NCI-H748 (cell line): ENCODE measurements around the gene GLB1L.
A peak's percentile ranks its signal among the peaks of the same experiment; 100 is the strongest.
"Not testable (repeated sequence)": the region's sequence is repeated elsewhere in the genome, so short reads cannot be mapped to it uniquely, and the experiment has no call there.

Source experiments
- DNase-seq: peaks from one replicate; lab custom pipeline; 2025; ENCODE audit not compliant: unreplicated experiment; lab: John Stamatoyannopoulos, UW

The GLB1L gene

GRCh38 chr2:219281588-219281987 lies 36.3 kb upstream of the GLB1L start:
- no peak for DNase-seq

- no peak for DNase-seq
Observed at GRCh38 chr2:219280651-219281050, 35.4 kb upstream of the GLB1L start.

DNA sequence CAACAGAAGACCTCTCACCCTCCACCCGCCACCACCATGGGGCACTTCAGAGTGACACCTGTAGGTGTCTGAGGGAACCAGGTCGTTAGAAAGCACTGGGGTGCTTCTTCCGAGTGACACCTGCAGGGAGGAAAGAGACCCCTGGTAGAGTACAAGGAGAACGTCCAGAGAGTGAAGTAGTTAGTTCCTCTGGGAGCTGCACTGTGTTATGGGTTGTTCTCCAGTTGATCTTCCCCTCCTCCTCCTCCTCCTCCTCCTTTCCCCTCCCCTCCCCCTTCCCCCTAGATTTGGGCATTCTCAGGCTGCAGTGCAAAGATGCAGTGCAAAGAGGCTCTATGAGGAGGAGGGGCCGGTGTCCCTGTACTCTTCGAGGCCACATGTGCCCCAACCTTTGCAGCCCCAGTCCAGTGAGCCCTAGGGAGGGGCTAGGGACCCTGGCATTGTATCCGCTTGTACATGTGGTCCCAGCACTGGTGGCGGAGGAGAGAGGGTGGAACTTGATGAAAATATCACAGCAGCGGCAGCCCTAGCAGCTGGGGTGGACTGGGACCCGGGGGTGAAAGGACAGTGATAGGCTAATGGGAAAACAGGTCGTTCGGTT lies 34.8 kb upstream of the GLB1L start:
- no peak for DNase-seq

DNA sequence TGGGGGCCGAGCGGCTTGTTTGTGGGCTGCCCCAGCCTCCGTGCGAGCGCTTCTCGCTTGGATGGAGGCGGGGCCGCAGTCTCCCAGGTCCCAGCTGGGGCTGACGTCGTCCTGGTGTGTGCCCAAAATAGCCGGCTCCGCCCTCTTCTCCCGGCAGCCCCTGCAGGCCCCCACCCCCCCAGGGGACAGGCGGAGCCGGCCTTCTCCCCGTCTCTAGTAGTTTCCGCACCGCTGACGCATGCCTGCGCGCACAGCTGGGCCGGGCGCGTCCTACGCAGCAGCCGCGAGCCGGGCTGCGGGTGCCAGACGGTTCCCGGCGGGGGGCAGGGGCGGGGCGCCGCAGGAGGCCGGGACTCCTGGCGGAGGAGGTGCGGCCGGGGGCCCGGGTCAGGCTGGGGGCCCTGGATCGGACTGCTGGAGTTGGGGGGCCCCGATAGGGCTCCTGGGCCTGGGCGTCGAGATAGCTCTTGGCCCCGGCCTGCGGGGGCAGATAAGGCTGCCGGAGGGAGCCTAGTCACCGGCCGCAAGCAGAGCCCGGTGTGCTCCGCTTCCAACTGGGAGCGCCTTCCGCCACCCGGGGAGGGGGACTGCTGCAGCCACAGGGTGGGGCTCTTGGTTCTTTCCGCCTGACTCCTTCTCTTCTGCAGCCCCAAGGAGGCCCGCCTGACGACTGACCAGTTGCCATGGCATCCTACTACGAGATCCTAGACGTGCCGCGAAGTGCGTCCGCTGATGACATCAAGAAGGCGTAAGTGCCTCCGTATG lies 34.1 kb upstream of the GLB1L start, which contains the start of gene DNAJB2:
Gene DNAJB2 (plus strand): TSS at position 216 of the 765 bp plus-strand sequence. CDS start 468 bp downstream, at position 684.
- peak; percentile 97 for DNase-seq

DNA sequence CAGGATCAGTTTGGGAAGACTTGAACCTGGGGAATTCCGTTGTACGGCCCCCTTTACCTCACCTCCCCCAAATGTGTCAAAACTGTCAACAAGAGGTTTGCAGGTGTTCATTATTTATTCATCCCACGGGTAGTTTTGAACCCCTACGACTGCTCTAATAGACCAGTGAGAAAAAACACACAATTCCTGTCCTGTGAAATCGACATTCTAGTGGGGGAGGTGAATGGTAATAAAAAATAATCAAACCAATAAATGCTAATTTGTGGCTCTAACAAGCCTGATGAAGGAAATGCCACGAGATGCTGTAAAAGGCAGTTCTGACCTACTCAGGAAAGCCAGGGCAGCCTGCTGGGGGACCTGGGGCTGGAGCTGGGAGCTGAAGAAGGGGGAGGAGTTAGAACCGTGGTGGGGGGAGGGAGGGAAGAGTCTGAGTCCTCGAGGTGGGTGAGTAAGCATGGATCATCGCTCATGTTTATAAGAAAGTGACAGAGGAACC lies 33.5 kb upstream of the GLB1L start:
- DNase-seq, result no peak

GRCh38 chr2:219277703-219278654 lies 32.7 kb upstream of the GLB1L start:
- peak; percentile 74 for DNase-seq

DNA sequence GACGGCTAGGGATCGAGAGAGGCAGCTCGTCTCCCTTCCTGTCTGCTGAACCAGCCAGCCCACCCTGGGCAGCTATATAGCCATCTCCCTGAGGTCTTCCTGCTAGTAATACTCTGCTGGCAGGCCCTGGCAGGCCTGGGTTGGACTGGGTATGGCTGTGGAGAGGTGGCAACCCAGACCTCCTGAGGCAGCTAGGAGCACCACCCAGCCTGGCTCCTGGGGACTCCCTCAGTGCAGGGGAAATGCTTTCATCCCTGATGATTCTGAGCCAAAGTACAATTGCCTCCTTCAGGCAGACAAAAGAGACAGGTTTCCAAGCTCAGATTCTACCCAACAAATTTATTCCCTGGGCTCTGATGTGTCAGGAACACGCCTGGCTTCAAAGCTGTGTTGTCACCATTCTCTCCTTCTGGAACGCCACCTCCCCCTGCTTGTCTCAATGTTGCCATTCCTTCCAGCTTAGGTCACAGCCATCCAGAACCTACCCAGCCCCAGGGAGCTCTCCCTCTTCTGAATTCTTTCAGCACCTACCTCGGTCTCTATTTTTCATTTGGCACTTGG lies 29.2 kb upstream of the GLB1L start:
- no peak for DNase-seq

GRCh38 chr2:219273937-219274336 lies 28.7 kb upstream of the GLB1L start:
- no peak for DNase-seq

DNA sequence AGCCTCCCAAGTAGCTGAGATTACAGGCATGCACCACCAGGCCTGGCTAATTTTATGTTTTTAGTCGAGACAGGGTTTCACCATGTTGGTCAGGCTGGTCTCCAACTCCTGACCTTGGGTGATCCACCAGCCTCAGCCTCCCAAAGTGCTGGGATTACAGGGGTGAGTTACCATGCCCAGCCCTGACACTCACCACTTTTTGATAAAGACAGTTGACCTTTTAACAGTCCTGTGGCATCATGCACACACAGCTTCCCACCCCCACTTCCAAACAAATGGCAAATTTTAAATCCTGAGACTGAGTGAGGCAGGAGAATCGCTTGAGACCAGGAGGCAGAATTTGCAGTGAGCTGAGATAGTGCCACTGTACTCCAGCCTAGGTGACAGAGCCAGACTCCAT lies 27.8 kb upstream of the GLB1L start:
- no peak for DNase-seq

GRCh38 chr2:219272356-219272755 lies 27.1 kb upstream of the GLB1L start:
- no peak for DNase-seq

DNA sequence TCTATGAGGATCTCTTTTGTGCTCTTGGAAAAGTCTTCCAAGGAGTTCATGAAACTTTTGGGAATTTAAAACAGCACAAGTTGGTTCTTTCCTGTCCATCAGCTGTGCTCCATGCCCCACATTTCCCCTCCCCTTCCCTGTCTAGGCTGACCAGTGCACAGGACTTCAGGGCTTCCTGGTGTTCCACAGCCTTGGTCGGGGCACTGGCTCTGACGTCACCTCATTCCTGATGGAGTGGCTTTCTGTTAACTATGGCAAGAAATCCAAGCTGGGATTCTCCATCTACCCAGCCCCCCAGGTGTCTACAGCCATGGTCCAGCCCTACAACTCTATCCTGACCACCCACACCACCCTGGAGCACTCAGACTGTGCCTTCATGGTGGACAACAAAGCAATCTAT lies 25.8 kb upstream of the GLB1L start:
- no peak for DNase-seq

- DNase-seq, result no peak
Observed at GRCh38 chr2:219270055-219270372, 24.8 kb upstream of the GLB1L start.

DNA sequence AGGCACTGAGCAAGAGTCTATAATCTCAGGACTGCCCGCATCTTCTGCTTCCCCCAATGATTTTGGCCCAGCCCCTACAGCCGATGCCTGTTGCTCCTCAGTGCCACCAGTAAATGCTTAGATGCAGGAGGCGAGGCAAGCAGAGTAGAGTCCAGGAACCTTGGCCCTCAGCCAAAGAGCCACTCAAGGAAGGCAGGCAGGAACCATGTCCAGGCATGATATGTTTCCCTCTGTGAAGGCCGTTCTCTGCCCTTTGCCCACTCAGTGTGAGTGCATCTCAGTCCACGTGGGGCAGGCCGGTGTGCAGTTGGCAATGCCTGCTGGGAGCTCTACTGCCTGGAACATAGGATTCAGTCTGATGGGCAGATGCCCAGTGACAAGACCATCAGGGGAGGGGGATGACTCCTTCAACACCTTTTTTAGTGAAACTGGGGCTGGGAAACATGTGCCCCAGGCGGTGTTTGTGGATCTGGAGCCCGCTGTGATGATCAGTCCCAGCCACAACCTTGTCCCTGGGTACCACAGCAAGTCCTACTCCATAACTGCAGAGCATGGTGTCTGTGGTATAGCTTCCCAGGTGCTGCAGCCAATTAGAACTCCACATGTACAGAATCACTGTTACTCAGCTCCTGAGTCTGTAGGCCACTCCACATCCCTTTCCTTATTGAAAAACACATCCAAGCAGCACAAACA lies 24.3 kb upstream of the GLB1L start:
- peak; percentile 37 for DNase-seq

GRCh38 chr2:219268294-219268693 lies 23.1 kb upstream of the GLB1L start:
- DNase-seq, result no peak

- DNase-seq, result no peak
Observed at GRCh38 chr2:219266886-219267285, 21.6 kb upstream of the GLB1L start.

DNA sequence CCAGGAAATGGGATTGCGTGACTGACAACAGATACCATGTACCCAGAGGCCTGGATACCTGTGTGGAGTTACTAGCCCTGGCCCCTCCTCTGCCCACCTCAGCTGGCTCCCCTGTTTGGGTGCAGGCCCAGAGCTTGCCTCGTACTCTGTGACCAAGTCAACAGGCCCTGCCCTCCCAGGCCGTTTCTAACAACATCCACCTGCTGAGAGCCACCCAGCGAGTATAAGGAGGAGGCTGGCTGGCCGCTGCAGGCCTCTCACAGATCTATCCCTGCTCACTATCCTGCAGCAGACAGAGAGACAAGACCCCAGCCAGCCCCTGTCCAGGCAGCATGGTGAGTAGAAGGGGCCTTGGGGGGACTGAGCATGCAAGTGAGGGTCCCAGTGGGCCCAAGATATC lies 21.0 kb upstream of the GLB1L start:
- DNase-seq, result no peak

DNA sequence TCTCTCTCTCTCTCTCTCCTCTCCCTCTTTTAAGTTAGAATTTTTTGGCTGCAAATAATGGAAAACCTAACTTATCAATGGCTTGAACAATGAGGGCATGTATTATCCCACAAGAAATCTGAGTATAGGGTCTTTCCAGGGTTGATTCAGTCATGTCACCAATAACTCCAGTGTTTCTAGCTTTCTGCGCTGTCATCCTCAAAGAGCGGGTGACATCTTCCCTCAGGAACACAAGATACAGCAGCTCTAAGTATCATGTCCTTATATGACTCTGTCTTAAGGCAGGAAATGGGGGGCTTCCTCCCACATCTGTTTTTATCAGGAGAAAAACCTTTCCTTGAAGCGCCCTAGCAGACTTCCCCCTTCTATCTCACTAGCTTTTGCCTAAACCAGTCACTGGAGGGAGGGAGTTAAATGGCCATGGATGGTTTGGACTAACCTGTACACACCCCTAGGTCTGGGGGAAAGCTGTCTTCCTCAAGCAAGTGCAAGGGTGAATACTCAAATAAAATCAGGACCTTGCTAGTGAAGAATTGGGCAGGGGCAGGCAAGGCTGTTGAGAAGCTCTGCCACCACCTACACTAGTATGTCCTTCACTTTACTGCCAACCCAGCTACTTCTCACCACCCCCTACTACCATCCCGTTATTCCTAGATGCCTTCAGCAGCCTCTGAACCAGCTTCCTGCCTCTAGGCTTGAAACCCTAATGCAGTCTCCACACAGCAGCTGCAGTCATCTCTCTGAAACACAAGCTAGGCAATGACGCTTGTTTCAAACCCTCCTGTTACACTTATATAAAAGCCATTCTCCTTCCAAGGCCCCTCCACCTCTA lies 16.0 kb upstream of the GLB1L start:
- DNase-seq, result no peak

- DNase-seq, result not testable (repeated sequence)
Observed at GRCh38 chr2:219258942-219259341, 13.7 kb upstream of the GLB1L start.

DNA sequence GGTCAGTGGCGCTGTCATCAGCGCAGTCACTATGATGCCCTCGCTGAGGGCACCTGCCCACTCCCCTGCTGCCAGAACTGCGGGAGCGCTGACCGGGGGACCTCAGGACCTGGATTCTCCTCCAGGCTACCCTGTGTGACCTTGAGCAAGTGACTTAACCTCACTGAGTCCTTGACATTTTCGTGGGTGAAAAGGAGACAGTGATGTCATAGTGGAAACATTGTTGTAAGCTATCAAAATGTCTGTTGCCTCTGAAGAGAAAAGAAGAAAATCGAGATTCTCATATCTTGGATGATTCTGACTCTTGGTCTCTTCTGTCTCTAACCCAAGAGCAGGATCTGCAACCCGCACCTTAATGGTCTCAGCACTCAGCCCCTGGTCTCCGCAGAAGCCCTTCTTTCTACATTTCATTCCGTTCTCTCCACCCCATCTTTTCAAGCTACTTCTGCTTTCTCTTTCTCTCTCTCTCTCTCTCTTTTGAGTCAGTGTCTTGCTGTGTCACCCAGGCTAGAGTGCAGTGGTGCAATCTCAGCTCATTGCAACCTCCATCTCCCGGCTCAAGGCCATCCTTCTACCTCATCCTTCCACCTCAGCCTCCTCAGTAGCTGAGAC lies 9.5 kb upstream of the GLB1L start:
- DNase-seq, result no peak
